ENCODE results near the gene PNLDC1.

The PNLDC1 gene

GRCh38 chr6:159800141-159800865 is at the start of gene PNLDC1:
Gene PNLDC1 (plus strand): TSS chr6:159800276. CDS start chr6:159800308, 32 bp downstream.
- DNase-seq = no peak
- peaks cover 56% of the 10 kb centered on the region for H3K36me3 Mint-ChIP-seq (ENCODE audit: low read depth)
- peaks cover 16% of the 10 kb centered on the region for H3K4me1 Mint-ChIP-seq (ENCODE audit: low read depth)
- peak within 1 kb of the TSS; percentile 36 for H3K4me3 Mint-ChIP-seq
- H3K9me3 Mint-ChIP-seq = no peaks in the 10 kb centered on the region
- no peaks in the 10 kb centered on the region for H3K27me3 Mint-ChIP-seq
- peak within 1 kb of the TSS; percentile 55 for H3K27ac Mint-ChIP-seq

GRCh38 chr6:159751448-159751847 is 48.6 kb upstream of the PNLDC1 start:
- Mint-ChIP-seq H3K9me3 (no peaks in the 10 kb centered on the region), H3K27ac (peak overlapping the region; percentile 63), H3K36me3 (ENCODE audit: low read depth) (peaks cover 96% of the 10 kb centered on the region), H3K4me1 (ENCODE audit: low read depth) (peaks cover 15% of the 10 kb centered on the region), H3K27me3 (no peaks in the 10 kb centered on the region), H3K4me3 (no peak overlapping the region)
- DNase-seq = no peak

- Mint-ChIP-seq H3K27me3 (no peaks in the 10 kb centered on the region), H3K27ac (peak overlapping the region; percentile 78), H3K4me1 (ENCODE audit: low read depth) (peaks cover 16% of the 10 kb centered on the region), H3K9me3 (no peaks in the 10 kb centered on the region), H3K36me3 (ENCODE audit: low read depth) (peaks cover 97% of the 10 kb centered on the region), H3K4me3 (no peak overlapping the region)
- no peak for DNase-seq
Observed at GRCh38 chr6:159753081-159753872, 46.8 kb upstream of the PNLDC1 start.

- H3K4me3 Mint-ChIP-seq = no peak overlapping the region
- H3K36me3 Mint-ChIP-seq (ENCODE audit: low read depth) = peaks cover 92% of the 10 kb centered on the region
- peak overlapping the region; percentile 58 for H3K27ac Mint-ChIP-seq
- H3K4me1 Mint-ChIP-seq (ENCODE audit: low read depth) = peaks cover 20% of the 10 kb centered on the region
- DNase-seq = no peak
- no peaks in the 10 kb centered on the region for H3K27me3 Mint-ChIP-seq
- no peaks in the 10 kb centered on the region for H3K9me3 Mint-ChIP-seq
Observed at GRCh38 chr6:159754401-159754800, 45.7 kb upstream of the PNLDC1 start.

GRCh38 chr6:159754959-159755914 is 44.8 kb upstream of the PNLDC1 start:
- peak overlapping the region; percentile 80 for H3K27ac Mint-ChIP-seq
- peaks cover 25% of the 10 kb centered on the region for H3K4me1 Mint-ChIP-seq (ENCODE audit: low read depth)
- DNase-seq = no peak
- no peak overlapping the region for H3K4me3 Mint-ChIP-seq
- H3K36me3 Mint-ChIP-seq (ENCODE audit: low read depth) = peaks cover 90% of the 10 kb centered on the region
- H3K9me3 Mint-ChIP-seq = no peaks in the 10 kb centered on the region
- no peaks in the 10 kb centered on the region for H3K27me3 Mint-ChIP-seq

GRCh38 chr6:159756508-159756907 is 43.6 kb upstream of the PNLDC1 start:
- H3K27ac Mint-ChIP-seq = peak overlapping the region; percentile 50
- DNase-seq = no peak
- H3K4me3 Mint-ChIP-seq = no peak overlapping the region
- H3K36me3 Mint-ChIP-seq (ENCODE audit: low read depth) = peaks cover 90% of the 10 kb centered on the region
- peaks cover 37% of the 10 kb centered on the region for H3K4me1 Mint-ChIP-seq (ENCODE audit: low read depth)
- H3K27me3 Mint-ChIP-seq = no peaks in the 10 kb centered on the region
- H3K9me3 Mint-ChIP-seq = no peaks in the 10 kb centered on the region

- Mint-ChIP-seq H3K4me1 (ENCODE audit: low read depth) (peaks cover 40% of the 10 kb centered on the region), H3K36me3 (ENCODE audit: low read depth) (peaks cover 88% of the 10 kb centered on the region), H3K9me3 (no peaks in the 10 kb centered on the region), H3K27me3 (no peaks in the 10 kb centered on the region), H3K27ac (peak overlapping the region; percentile 86), H3K4me3 (no peak overlapping the region)
- DNase-seq = no peak
Observed at GRCh38 chr6:159758031-159759001, 41.8 kb upstream of the PNLDC1 start.

- Mint-ChIP-seq H3K27ac (peak overlapping the region; percentile 15), H3K27me3 (no peaks in the 10 kb centered on the region), H3K36me3 (ENCODE audit: low read depth) (peaks cover 86% of the 10 kb centered on the region), H3K4me3 (no peak overlapping the region), H3K4me1 (ENCODE audit: low read depth) (peaks cover 43% of the 10 kb centered on the region), H3K9me3 (no peaks in the 10 kb centered on the region)
- DNase-seq = no peak
Observed at GRCh38 chr6:159759645-159760044, 40.4 kb upstream of the PNLDC1 start.

- H3K4me1 Mint-ChIP-seq (ENCODE audit: low read depth) = peaks cover 39% of the 10 kb centered on the region
- H3K27ac Mint-ChIP-seq = peak overlapping the region; percentile 99
- H3K9me3 Mint-ChIP-seq = no peaks in the 10 kb centered on the region
- no peaks in the 10 kb centered on the region for H3K27me3 Mint-ChIP-seq
- peaks cover 85% of the 10 kb centered on the region for H3K36me3 Mint-ChIP-seq (ENCODE audit: low read depth)
- no peak for DNase-seq
- peak overlapping the region; percentile 96 for H3K4me3 Mint-ChIP-seq
Observed at GRCh38 chr6:159760602-159761057, 39.4 kb upstream of the PNLDC1 start.

- H3K4me1 Mint-ChIP-seq (ENCODE audit: low read depth) = peaks cover 41% of the 10 kb centered on the region
- H3K27me3 Mint-ChIP-seq = no peaks in the 10 kb centered on the region
- H3K36me3 Mint-ChIP-seq (ENCODE audit: low read depth) = peaks cover 85% of the 10 kb centered on the region
- DNase-seq = no peak
- H3K9me3 Mint-ChIP-seq = no peaks in the 10 kb centered on the region
- peak overlapping the region; percentile 99 for H3K27ac Mint-ChIP-seq
- H3K4me3 Mint-ChIP-seq = peak overlapping the region; percentile 96
Observed at GRCh38 chr6:159761129-159761872, 38.8 kb upstream of the PNLDC1 start.

GRCh38 chr6:159761873-159762680 is 38.0 kb upstream of the PNLDC1 start, which contains the start of gene ACAT2:
Gene ACAT2 (plus strand): TSS chr6:159762045. CDS start chr6:159762088, 43 bp downstream.
- Mint-ChIP-seq H3K27me3 (no peaks in the 10 kb centered on the region), H3K4me1 (ENCODE audit: low read depth) (peaks cover 47% of the 10 kb centered on the region), H3K9me3 (no peaks in the 10 kb centered on the region), H3K27ac (peak within 1 kb of the TSS; percentile 99), H3K36me3 (ENCODE audit: low read depth) (peaks cover 86% of the 10 kb centered on the region), H3K4me3 (peak within 1 kb of the TSS; percentile 96)
- peak; percentile 90 for DNase-seq

- Mint-ChIP-seq H3K27me3 (no peaks in the 10 kb centered on the region), H3K9me3 (no peaks in the 10 kb centered on the region), H3K4me1 (ENCODE audit: low read depth) (peaks cover 46% of the 10 kb centered on the region), H3K36me3 (ENCODE audit: low read depth) (peaks cover 86% of the 10 kb centered on the region), H3K4me3 (peak overlapping the region; percentile 96), H3K27ac (peak overlapping the region; percentile 99)
- no peak for DNase-seq
Observed at GRCh38 chr6:159762681-159763293, 37.3 kb upstream of the PNLDC1 start.
